Panc1 (cell line): ENCODE data around the gene FBXO3.

Experiments
- CTCF ChIP-seq: fragments of 450-650 bp; IDR thresholded peaks from 2 replicates; pipeline ENCODE4 v1.5.1; 2017; ENCODE audit warnings: mild to moderate bottlenecking
- POLR2AphosphoS5 ChIP-seq: IDR thresholded peaks from 2 replicates; pipeline ENCODE4 v1.6.1; 2012; ENCODE audit warnings: mild to moderate bottlenecking, low read depth, low read length, moderate library complexity
- REST ChIP-seq, 2 experiments: IDR thresholded peaks; 2 replicates each; pipeline ENCODE4 v1.6.1; 2011 to 2012; ENCODE audit warnings: low read depth in 2 of 2, control low read depth in 1 of 2, low read length in 1 of 2, mild to moderate bottlenecking in 1 of 2, moderate library complexity in 1 of 2; ENCODE audit not compliant: insufficient read depth in 1 of 2
- SIN3A ChIP-seq: IDR thresholded peaks from 2 replicates; pipeline ENCODE4 v1.6.1; 2012; ENCODE audit warnings: low read depth, mild to moderate bottlenecking, low read length, moderate library complexity, borderline replicate concordance; ENCODE audit not compliant: insufficient read depth
- TCF7L2 ChIP-seq: IDR thresholded peaks from 2 replicates; pipeline ENCODE4 v1.6.1; 2011; ENCODE audit warnings: mild to moderate bottlenecking, low read depth, low read length, inconsistent platforms

GRCh38 chr11:33747979-33748378 lies 26.3 kb downstream of the FBXO3 start:
- TF ChIP-seq CTCF (no peak), POLR2AphosphoS5 (no peak), REST (IDR thresholded peaks at IDR 0.05; ENCODE audit: insufficient read depth in 1 of 2, low read depth in 2 of 2, low read length in 1 of 2) (no peak), SIN3A (no peak), TCF7L2 (no peak)
